Measurements from ENCODE around the gene MYO18A.

GRCh38 chr17:29165800-29166506 lies 14.2 kb downstream of the MYO18A start:
- no peak for TF ChIP-seq CTCF (IDR thresholded peaks at IDR 0.05; ENCODE audit: insufficient read depth, low read length)
- TF ChIP-seq, protein P1, sequence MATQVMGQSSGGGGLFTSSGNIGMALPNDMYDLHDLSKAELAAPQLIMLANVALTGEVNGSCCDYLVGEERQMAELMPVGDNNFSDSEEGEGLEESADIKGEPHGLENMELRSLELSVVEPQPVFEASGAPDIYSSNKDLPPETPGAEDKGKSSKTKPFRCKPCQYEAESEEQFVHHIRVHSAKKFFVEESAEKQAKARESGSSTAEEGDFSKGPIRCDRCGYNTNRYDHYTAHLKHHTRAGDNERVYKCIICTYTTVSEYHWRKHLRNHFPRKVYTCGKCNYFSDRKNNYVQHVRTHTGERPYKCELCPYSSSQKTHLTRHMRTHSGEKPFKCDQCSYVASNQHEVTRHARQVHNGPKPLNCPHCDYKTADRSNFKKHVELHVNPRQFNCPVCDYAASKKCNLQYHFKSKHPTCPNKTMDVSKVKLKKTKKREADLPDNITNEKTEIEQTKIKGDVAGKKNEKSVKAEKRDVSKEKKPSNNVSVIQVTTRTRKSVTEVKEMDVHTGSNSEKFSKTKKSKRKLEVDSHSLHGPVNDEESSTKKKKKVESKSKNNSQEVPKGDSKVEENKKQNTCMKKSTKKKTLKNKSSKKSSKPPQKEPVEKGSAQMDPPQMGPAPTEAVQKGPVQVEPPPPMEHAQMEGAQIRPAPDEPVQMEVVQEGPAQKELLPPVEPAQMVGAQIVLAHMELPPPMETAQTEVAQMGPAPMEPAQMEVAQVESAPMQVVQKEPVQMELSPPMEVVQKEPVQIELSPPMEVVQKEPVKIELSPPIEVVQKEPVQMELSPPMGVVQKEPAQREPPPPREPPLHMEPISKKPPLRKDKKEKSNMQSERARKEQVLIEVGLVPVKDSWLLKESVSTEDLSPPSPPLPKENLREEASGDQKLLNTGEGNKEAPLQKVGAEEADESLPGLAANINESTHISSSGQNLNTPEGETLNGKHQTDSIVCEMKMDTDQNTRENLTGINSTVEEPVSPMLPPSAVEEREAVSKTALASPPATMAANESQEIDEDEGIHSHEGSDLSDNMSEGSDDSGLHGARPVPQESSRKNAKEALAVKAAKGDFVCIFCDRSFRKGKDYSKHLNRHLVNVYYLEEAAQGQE (IDR thresholded peaks at IDR 0.05; ENCODE audit: insufficient replicate concordance, low read depth), result no peak
